HCT116 (cell line): ENCODE measurements around the gene DCHS2. TPM values are rescaled to one million over a fixed set of nuclear protein-coding genes. Genes with fewer than 3 reads are reported as not detected.
A peak's percentile ranks its signal among the peaks of the same experiment; 100 is the strongest.

Experiments used
- ATAC-seq: fragments of 200-7000 bp; cut with Tn5 transposase; 2 replicates; pipeline ENCODE4 v1.9.1; 2020; ENCODE audit warnings: mild to moderate bottlenecking, moderate library complexity
- BruUV-seq: library from RNA; stranded (reverse); fragments of 400-500 nt; replicated peaks from 2 replicates; lab custom pipeline; 2021; lab: Mats Ljungman, UMichigan
- CTCF ChIA-PET: fragments of 300-600 bp; sonication (Branson Sonifier 250); formaldehyde crosslinking; loops from one replicate; lab custom pipeline; 2021; ENCODE audit warnings: antibody characterized with exemption; lab: Charles Lee
- POLR2A ChIA-PET: fragments of 300-600, 350-600 bp; sonication (Branson Sonifier 250); formaldehyde crosslinking; loops from one replicate; lab custom pipeline; 2021; ENCODE audit warnings: antibody characterized with exemption; lab: Charles Lee
- RAD21 ChIA-PET, 2 experiments: fragments of 300-600 bp; sonication (Branson Sonifier 250); formaldehyde crosslinking; loops; one replicate each; lab custom pipeline; 2023; ENCODE audit warnings: low total read pairs in 2 of 2; ENCODE audit not compliant: uncharacterized antibody in 2 of 2, unreplicated experiment in 2 of 2, low non-redundant PET in 1 of 2; lab: Charles Lee
- DNase-seq: peaks from one replicate; pipeline ENCODE4 v3.0.0-alpha.2; 2010; ENCODE audit warnings: low read depth, low spot score
- H2AFZ ChIP-seq: fragments of 200-600 bp; shearing (Covaris generic), sonication (generic); 2 replicates; pipeline ENCODE4 v1.6.1; 2017; ENCODE audit warnings: low read depth, mixed run types, mixed read lengths, antibody characterized with exemption, low read length; ENCODE audit not compliant: poor library complexity, severe bottlenecking
- H3K27ac ChIP-seq: 2 replicates; pipeline ENCODE4 v1.5.1; 2012; ENCODE audit warnings: low read depth, low read length
- H3K27me3 ChIP-seq: fragments of 200-600 bp; sonication (generic); 2 replicates; pipeline ENCODE4 v1.6.1; 2016; ENCODE audit warnings: mixed run types, low read length, mixed read lengths; ENCODE audit not compliant: insufficient read depth
- H3K36me3 ChIP-seq, 2 experiments: fragments of 200-500 bp in 1 of 2; fragments of 200-600 bp in 1 of 2; sonication (Bioruptor generic) in 1 of 2; sonication (generic) in 1 of 2; 2 replicates each; pipeline versions ENCODE4 v1.5.1 to v1.6.1; 2014 to 2016; ENCODE audit warnings: low read length in 2 of 2, inconsistent platforms in 1 of 2, mixed read lengths in 1 of 2, mixed run types in 1 of 2; ENCODE audit not compliant: insufficient read depth in 2 of 2, control insufficient read depth in 1 of 2
- H3K4me1 ChIP-seq, 2 experiments: fragments of 200-600 bp in 1 of 2; sonication (generic) in 1 of 2; 2 replicates each; pipeline versions ENCODE4 v1.5.1 to v1.6.1; 2012 to 2017; ENCODE audit warnings: low read length in 2 of 2, inconsistent platforms in 1 of 2, mild to moderate bottlenecking in 1 of 2, mixed read lengths in 1 of 2, mixed run types in 1 of 2, moderate library complexity in 1 of 2; ENCODE audit not compliant: insufficient read depth in 2 of 2, control insufficient read depth in 1 of 2
- H3K4me2 ChIP-seq: fragments of 200-600 bp; sonication (generic); 2 replicates; pipeline ENCODE4 v1.6.1; 2017; ENCODE audit warnings: mixed run types, low read length, mixed read lengths
- H3K4me3 ChIP-seq, 2 experiments: fragments of 200-600 bp in 1 of 2; sonication (generic) in 1 of 2; replicated peaks in 1 of 2; 2 replicates each; pipeline ENCODE4 v1.5.1; 2011 to 2016; ENCODE audit warnings: low read length in 2 of 2, control low read depth in 1 of 2, low read depth in 1 of 2, mild to moderate bottlenecking in 1 of 2, mixed read lengths in 1 of 2, mixed run types in 1 of 2
- H3K79me2 ChIP-seq: fragments of 200-600 bp; sonication (generic); 2 replicates; pipeline ENCODE4 v1.6.1; 2017; ENCODE audit warnings: mild to moderate bottlenecking, mixed run types, low read length, moderate library complexity, mixed read lengths; ENCODE audit not compliant: insufficient read depth
- H3K9ac ChIP-seq: fragments of 200-600 bp; sonication (generic); 2 replicates; pipeline ENCODE4 v1.6.1; 2016; ENCODE audit warnings: low read length, mixed read lengths
- H3K9me2 ChIP-seq: fragments of 200-600 bp; sonication (generic), shearing (Covaris generic); 2 replicates; pipeline ENCODE4 v1.6.1; 2017; ENCODE audit warnings: mixed run types, mild to moderate bottlenecking, moderate library complexity; ENCODE audit not compliant: insufficient read depth
- H3K9me3 ChIP-seq, 2 experiments: fragments of 200-500 bp in 1 of 2; fragments of 200-600 bp in 1 of 2; sonication (Bioruptor generic) in 1 of 2; sonication (generic) in 1 of 2; 2 replicates each; pipeline ENCODE4 v1.6.1; 2014 to 2017; ENCODE audit warnings: low read length in 2 of 2, mixed read lengths in 2 of 2, inconsistent platforms in 1 of 2, low read depth in 1 of 2, mild to moderate bottlenecking in 1 of 2, mixed run types in 1 of 2, moderate library complexity in 1 of 2; ENCODE audit not compliant: control insufficient read depth in 1 of 2, insufficient read depth in 1 of 2
- H4K20me1 ChIP-seq: fragments of 200-600 bp; sonication (generic), shearing (Covaris generic); 2 replicates; pipeline ENCODE4 v1.6.1; 2017; ENCODE audit warnings: mixed run types, mild to moderate bottlenecking, moderate library complexity; ENCODE audit not compliant: insufficient read depth
- CEBPB ChIP-seq: IDR thresholded peaks from 2 replicates; pipeline ENCODE4 v1.6.1; 2012; ENCODE audit warnings: low read depth
- EGR1 ChIP-seq: IDR thresholded peaks from 2 replicates; pipeline ENCODE4 v1.6.1; 2012; ENCODE audit warnings: low read depth
- EZH2 ChIP-seq: fragments of 200-600 bp; sonication (generic); IDR thresholded peaks from 2 replicates; pipeline ENCODE4 v1.6.1; 2017; ENCODE audit warnings: antibody characterized with exemption, mixed run types
- EZH2phosphoT487 ChIP-seq: fragments of 200-600 bp; IDR thresholded peaks from 2 replicates; pipeline ENCODE4 v1.6.1; 2018; ENCODE audit warnings: antibody characterized with exemption, borderline replicate concordance
- FOSL1 ChIP-seq: IDR thresholded peaks from 2 replicates; pipeline ENCODE4 v1.6.1; 2012; ENCODE audit warnings: low read depth
- JUND ChIP-seq: IDR thresholded peaks from 2 replicates; pipeline ENCODE4 v1.6.1; 2012
- POLR2AphosphoS5 ChIP-seq: IDR thresholded peaks from 2 replicates; pipeline ENCODE4 v1.6.1; 2011; ENCODE audit warnings: mild to moderate bottlenecking, low read depth, low read length, moderate library complexity
- RAD21 ChIP-seq: IDR thresholded peaks from 2 replicates; pipeline ENCODE4 v1.6.1; 2012; ENCODE audit warnings: low read depth, mild to moderate bottlenecking
- REST ChIP-seq: IDR thresholded peaks from 2 replicates; pipeline ENCODE4 v1.6.1; 2012; ENCODE audit warnings: low read depth
- SIN3A ChIP-seq: IDR thresholded peaks from 2 replicates; pipeline ENCODE4 v1.6.1; 2012; ENCODE audit warnings: low read depth
- SRF ChIP-seq: IDR thresholded peaks from 2 replicates; pipeline ENCODE4 v1.6.1; 2012; ENCODE audit warnings: low read depth
- ZBTB33 ChIP-seq: IDR thresholded peaks from 2 replicates; pipeline ENCODE4 v1.6.1; 2011; ENCODE audit warnings: mild to moderate bottlenecking, low read length, moderate library complexity; ENCODE audit not compliant: insufficient replicate concordance; ENCODE audit errors: extremely low read depth
- ZFX ChIP-seq: fragments of 450-650 bp; IDR thresholded peaks from 2 replicates; pipeline ENCODE4 v1.6.1; 2017
- ZNF274 ChIP-seq: fragments of 200-500 bp; sonication (Bioruptor generic); IDR thresholded peaks from 2 replicates; pipeline ENCODE4 v1.6.1; 2014; ENCODE audit warnings: mild to moderate bottlenecking, low read depth, low read length, inconsistent platforms
- intact Hi-C: fragments of 100-400 bp; cut with micrococcal nuclease; formaldehyde crosslinking; loops from 2 replicates; pipeline ENCODE4 v1.10.0; 2022
- total RNA-seq: library from RNA; stranded (reverse); gene quantifications from one replicate; pipeline ENCODE4 v1.2.1, GENCODE V29; 2021; ENCODE audit not compliant: unreplicated experiment

The DCHS2 gene
- total RNA-seq, 1 experiment from 2014 or later: 0.05 TPM

DNA sequence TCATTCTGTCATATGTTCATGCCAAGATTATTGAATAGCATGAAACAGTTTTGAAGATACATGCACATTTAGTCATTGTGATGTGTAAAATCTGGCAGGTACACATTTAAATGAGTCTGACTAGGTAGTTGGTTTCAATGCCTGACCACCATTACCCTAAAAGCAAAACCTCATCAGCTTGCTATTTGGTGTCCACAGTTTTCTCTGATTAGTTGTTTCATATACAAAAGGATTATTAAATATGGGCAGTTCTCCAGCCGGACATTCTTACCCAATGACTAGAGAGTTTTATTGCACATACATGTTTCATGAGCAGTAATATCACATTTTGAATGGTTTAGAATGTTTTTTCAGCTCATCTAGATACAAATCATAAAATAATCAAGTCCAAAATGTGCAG is 23.7 kb downstream of the DCHS2 start:
- no peak for DNase-seq
- no peak overlapping the region for H3K27ac ChIP-seq
- H3K4me1 ChIP-seq: peaks cover 0 to 6% of the 10 kb centered on the region in 2 experiments; a peak in 1 of 4 replicates
- no peaks in the 10 kb centered on the region for H3K36me3 ChIP-seq
- no peak overlapping the region for H3K9ac ChIP-seq
- H4K20me1 ChIP-seq: no peaks in the 10 kb centered on the region
- RAD21 ChIA-PET: no interaction called here
- CTCF ChIA-PET: no interaction called here
- H2AFZ ChIP-seq: no peak overlapping the region
- TF ChIP-seq JUND (no peak), FOSL1 (0 out of 2 replicates have a peak, but pooled peaks have one; percentile 10)
- BruUV-seq: no TSS peak
- intact Hi-C loops: no loop called here
- POLR2A ChIA-PET: no interaction called here
- H3K4me2 ChIP-seq: peak overlapping the region; percentile 3; the same call in 1 of the 2 replicates
- no peak for ATAC-seq
- no peaks in the 10 kb centered on the region for H3K9me3 ChIP-seq
- H3K79me2 ChIP-seq: no peaks in the 10 kb centered on the region
- H3K27me3 ChIP-seq: no peaks in the 10 kb centered on the region
- no peaks in the 10 kb centered on the region for H3K9me2 ChIP-seq
- no peak overlapping the region for H3K4me3 ChIP-seq

DNA sequence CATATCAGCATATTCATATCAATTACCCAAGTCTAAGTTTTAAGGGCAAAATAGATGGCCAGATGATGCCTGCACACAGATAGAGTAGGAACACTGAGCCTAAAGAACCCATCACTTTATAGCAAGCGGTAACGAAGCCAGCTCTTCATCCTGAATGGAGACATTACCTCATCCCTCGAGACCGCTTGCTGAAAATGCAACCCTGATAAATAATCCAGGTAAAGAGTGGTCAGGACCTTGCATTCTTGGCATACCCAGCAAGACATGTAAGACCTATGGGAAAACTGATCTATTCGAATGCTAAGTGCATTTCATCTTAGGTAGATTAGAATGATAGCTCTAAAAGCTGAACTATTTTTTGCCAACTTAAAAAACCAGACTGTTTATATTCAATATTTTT is 25.3 kb downstream of the DCHS2 start:
- H3K4me1 ChIP-seq: peaks cover 0 to 6% of the 10 kb centered on the region in 2 experiments; a peak in 1 of 4 replicates
- no peak overlapping the region for H3K27ac ChIP-seq
- no peaks in the 10 kb centered on the region for H3K9me2 ChIP-seq
- no peak overlapping the region for H3K9ac ChIP-seq
- BruUV-seq: no TSS peak
- intact Hi-C loops: no loop called here
- TF ChIP-seq CEBPB: no peak
- TF ChIP-seq SRF: no peak
- no peak for TF ChIP-seq REST
- no peak for TF ChIP-seq POLR2AphosphoS5
- no peak for TF ChIP-seq EGR1
- no peak for TF ChIP-seq SIN3A
- TF ChIP-seq RAD21: no peak
- no peak for TF ChIP-seq ZNF274
- no peak for TF ChIP-seq ZFX
- no peak for TF ChIP-seq ZBTB33
- no peak for TF ChIP-seq EZH2phosphoT487
- TF ChIP-seq EZH2: no peak
- DNase-seq (no peak), ATAC-seq (no peak)
- ChIA-PET POLR2A (no interaction called here), CTCF (interaction anchor here (0.9 kb wide), 1 partner anchor 8 kb away, joined by 3 read pairs; no protein-coding TSS in a partner anchor), RAD21 (no interaction called here)
- H3K4me2 ChIP-seq: no peak overlapping the region
- H3K9me3 ChIP-seq: no peaks in the 10 kb centered on the region
- H3K79me2 ChIP-seq: no peaks in the 10 kb centered on the region
- no peak overlapping the region for H3K4me3 ChIP-seq
- no peak overlapping the region for H2AFZ ChIP-seq
- H3K36me3 ChIP-seq: no peaks in the 10 kb centered on the region
- no peaks in the 10 kb centered on the region for H3K27me3 ChIP-seq
- H4K20me1 ChIP-seq: no peaks in the 10 kb centered on the region
